HG03045 (cell line): ENCODE data around the gene ASS1.

Experiments
- ATAC-seq: cut with Tn5 transposase; IDR thresholded peaks from one replicate; pipeline ENCODE4 v1.9.1; 2021; ENCODE audit warnings: mild to moderate bottlenecking, moderate library complexity; ENCODE audit not compliant: unreplicated experiment

The ASS1 gene

GRCh38 chr9:130451509-130452388 lies 7.0 kb downstream of the ASS1 start:
- no peak for ATAC-seq

- no peak for ATAC-seq
Observed at GRCh38 chr9:130452835-130453234, 8.1 kb downstream of the ASS1 start.

GRCh38 chr9:130453487-130453886 lies 8.7 kb downstream of the ASS1 start:
- ATAC-seq, result no peak

GRCh38 chr9:130454096-130454811 lies 9.5 kb downstream of the ASS1 start:
- no peak for ATAC-seq

- ATAC-seq, result no peak
Observed at GRCh38 chr9:130454812-130455325, 10.1 kb downstream of the ASS1 start.

- no peak for ATAC-seq
Observed at GRCh38 chr9:130458027-130458803, 13.5 kb downstream of the ASS1 start.

- no peak for ATAC-seq
Observed at GRCh38 chr9:130458804-130459067, 14.0 kb downstream of the ASS1 start.

GRCh38 chr9:130459151-130459550 lies 14.4 kb downstream of the ASS1 start:
- no peak for ATAC-seq

GRCh38 chr9:130459941-130460669 lies 15.3 kb downstream of the ASS1 start:
- no peak for ATAC-seq

- no peak for ATAC-seq
Observed at GRCh38 chr9:130461218-130461630, 16.5 kb downstream of the ASS1 start.

GRCh38 chr9:130461731-130462130 lies 17.0 kb downstream of the ASS1 start:
- no peak for ATAC-seq

- ATAC-seq, result no peak
Observed at GRCh38 chr9:130462685-130463540, 18.2 kb downstream of the ASS1 start.

GRCh38 chr9:130463763-130464745 lies 19.3 kb downstream of the ASS1 start:
- ATAC-seq, result no peak

- no peak for ATAC-seq
Observed at GRCh38 chr9:130465383-130466096, 20.8 kb downstream of the ASS1 start.

GRCh38 chr9:130466537-130467217 lies 21.9 kb downstream of the ASS1 start:
- ATAC-seq, result no peak

GRCh38 chr9:130467316-130467715 lies 22.6 kb downstream of the ASS1 start:
- no peak for ATAC-seq

- no peak for ATAC-seq
Observed at GRCh38 chr9:130468566-130468965, 23.8 kb downstream of the ASS1 start.
